Large intestine (tissue), 3 donors: ENCODE data around the gene RBM44. TPM values are rescaled to one million over a fixed set of nuclear protein-coding genes. Genes with fewer than 3 reads are reported as not detected.

Experiments used
- DNase-seq, 2 donors: peaks; one replicate each; pipeline versions ENCODE4 v3.0.0 to v3.0.0-alpha.2; 2013
- H3K27ac ChIP-seq: one replicate; pipeline ENCODE4 v1.5.1; 2013; ENCODE audit warnings: low read length
- H3K27me3 ChIP-seq: 2 replicates; pipeline ENCODE4 v1.6.1; 2013; ENCODE audit warnings: low read length; ENCODE audit not compliant: control insufficient read depth, insufficient read depth
- H3K36me3 ChIP-seq: 2 replicates; pipeline ENCODE4 v1.6.1; 2013; ENCODE audit warnings: low read length; ENCODE audit not compliant: control insufficient read depth, insufficient read depth
- H3K4me1 ChIP-seq: one replicate; pipeline ENCODE4 v1.6.1; 2013; ENCODE audit warnings: low read length; ENCODE audit not compliant: control insufficient read depth, insufficient read depth
- H3K4me3 ChIP-seq: one replicate; pipeline ENCODE4 v1.5.1; 2013; ENCODE audit warnings: low read length
- H3K9me3 ChIP-seq: one replicate; pipeline ENCODE4 v1.6.1; 2013; ENCODE audit warnings: mild to moderate bottlenecking, low read depth, low read length, moderate library complexity; ENCODE audit not compliant: control insufficient read depth
- WGBS: methylation state at CpG from one replicate; pipeline ENCODE4 v1.1.5; 2013; ENCODE audit warnings: low lambda C conversion rate; ENCODE audit not compliant: insufficient coverage; 5-methylcytosine and 5-hydroxymethylcytosine counted together
- polyA plus RNA-seq: library from polyadenylated mRNA; unstranded; fragments of 120-200 nt; gene quantifications from one replicate; pipeline ENCODE4 v1.2.1, GENCODE V29; 2013

The RBM44 gene
- polyA plus RNA-seq, 1 donor, result 0.49 TPM

- Histone ChIP-seq H3K27ac (no peak overlapping the region), H3K4me3 (no peak overlapping the region), H3K36me3 (peaks cover 3% of the 10 kb centered on the region), H3K27me3 (no peaks in the 10 kb centered on the region), H3K9me3 (no peaks in the 10 kb centered on the region), H3K4me1 (peaks cover 12% of the 10 kb centered on the region)
- WGBS, result 75% methylated on average over 1 of the region's 11 CpGs
- no peak for DNase-seq
These were observed 71.5 kb downstream of the RBM44 start for GRCh38 chr2:237870126-237870525.

GRCh38 chr2:237870754-237871651, 72.4 kb downstream of the RBM44 start:
- WGBS, result no CpG with 5 or more reads among the region's 23 CpGs
- Histone ChIP-seq H3K4me1 (peaks cover 3% of the 10 kb centered on the region), H3K36me3 (peaks cover 3% of the 10 kb centered on the region), H3K9me3 (no peaks in the 10 kb centered on the region), H3K4me3 (no peak overlapping the region), H3K27ac (no peak overlapping the region), H3K27me3 (no peaks in the 10 kb centered on the region)
- DNase-seq, result no peak

- Histone ChIP-seq H3K4me3 (no peak overlapping the region), H3K36me3 (peaks cover 9% of the 10 kb centered on the region), H3K4me1 (no peaks in the 10 kb centered on the region), H3K27me3 (no peaks in the 10 kb centered on the region), H3K27ac (no peak overlapping the region), H3K9me3 (no peaks in the 10 kb centered on the region)
- no peak for DNase-seq
- WGBS, result no CpG with 5 or more reads among the region's 19 CpGs
These were observed 73.8 kb downstream of the RBM44 start for GRCh38 chr2:237872178-237872887.

- H3K9me3 ChIP-seq, result no peaks in the 10 kb centered on the region
- H3K36me3 ChIP-seq, result peaks cover 20% of the 10 kb centered on the region
- H3K27ac ChIP-seq, result no peak overlapping the region
- H3K4me1 ChIP-seq, result no peaks in the 10 kb centered on the region
- H3K4me3 ChIP-seq, result no peak overlapping the region
- no peak for DNase-seq
- WGBS, result 76% methylated on average over 2 of the region's 11 CpGs
- H3K27me3 ChIP-seq, result no peaks in the 10 kb centered on the region
These were observed 74.8 kb downstream of the RBM44 start for GRCh38 chr2:237873421-237873831.

GRCh38 chr2:237873897-237874551, 75.4 kb downstream of the RBM44 start:
- WGBS, result no CpG with 5 or more reads among the region's 14 CpGs
- Histone ChIP-seq H3K4me3 (no peak overlapping the region), H3K36me3 (peaks cover 20% of the 10 kb centered on the region), H3K4me1 (no peaks in the 10 kb centered on the region), H3K27ac (no peak overlapping the region), H3K27me3 (no peaks in the 10 kb centered on the region), H3K9me3 (no peaks in the 10 kb centered on the region)
- no peak for DNase-seq

- Histone ChIP-seq H3K4me1 (no peaks in the 10 kb centered on the region), H3K27ac (no peak overlapping the region), H3K36me3 (peaks cover 20% of the 10 kb centered on the region), H3K4me3 (no peak overlapping the region), H3K27me3 (no peaks in the 10 kb centered on the region), H3K9me3 (no peaks in the 10 kb centered on the region)
- WGBS, result no CpG with 5 or more reads among the region's 7 CpGs
- DNase-seq, result no peak
These were observed 76.1 kb downstream of the RBM44 start for GRCh38 chr2:237874585-237875161.

GRCh38 chr2:237875256-237876060, 76.9 kb downstream of the RBM44 start:
- H3K9me3 ChIP-seq, result no peaks in the 10 kb centered on the region
- WGBS, result no CpG with 5 or more reads among the region's 16 CpGs
- no peak for DNase-seq
- no peak overlapping the region for H3K4me3 ChIP-seq
- no peaks in the 10 kb centered on the region for H3K27me3 ChIP-seq
- H3K4me1 ChIP-seq, result no peaks in the 10 kb centered on the region
- H3K27ac ChIP-seq, result no peak overlapping the region
- peaks cover 20% of the 10 kb centered on the region for H3K36me3 ChIP-seq

- no peaks in the 10 kb centered on the region for H3K9me3 ChIP-seq
- H3K27me3 ChIP-seq, result no peaks in the 10 kb centered on the region
- H3K4me3 ChIP-seq, result no peak overlapping the region
- DNase-seq, result no peak
- H3K27ac ChIP-seq, result no peak overlapping the region
- H3K4me1 ChIP-seq, result no peaks in the 10 kb centered on the region
- no CpG with 5 or more reads among the region's 14 CpGs for WGBS
- H3K36me3 ChIP-seq, result peaks cover 21% of the 10 kb centered on the region
These were observed 77.5 kb downstream of the RBM44 start for GRCh38 chr2:237876061-237876526.

GRCh38 chr2:237876532-237876931, 78.0 kb downstream of the RBM44 start:
- no CpG with 5 or more reads among the region's 12 CpGs for WGBS
- Histone ChIP-seq H3K4me3 (no peak overlapping the region), H3K4me1 (no peaks in the 10 kb centered on the region), H3K27me3 (no peaks in the 10 kb centered on the region), H3K27ac (no peak overlapping the region), H3K36me3 (peaks cover 22% of the 10 kb centered on the region), H3K9me3 (no peaks in the 10 kb centered on the region)
- no peak for DNase-seq
